ENCODE results near the gene PHYHD1. TPM values are rescaled to one million over a fixed set of nuclear protein-coding genes. Genes with fewer than 3 reads are reported as not detected.

Gene PHYHD1
- total and polyA plus RNA-seq, 2 donors (not counting 3 experiments of a cell fraction or from before 2014, with no cell fraction given): 1.1 to 1.8 TPM

- Histone ChIP-seq H3K4me2 (ENCODE audit: insufficient read depth, low read length) (peak overlapping the region; percentile 88), H2AFZ (ENCODE audit: low read depth, low read length) (no peak overlapping the region), H3K9ac (replicated peaks; ENCODE audit: extremely low read depth, insufficient read depth, low read length) (peak overlapping the region; percentile 84), H3K9me1 (replicated peaks; ENCODE audit: control insufficient read depth, extremely low read depth, insufficient read depth, low read length) (no peaks in the 10 kb centered on the region), H3K9me3 (replicated peaks; ENCODE audit: control insufficient read depth, insufficient read depth, low read length) (no peaks in the 10 kb centered on the region), H3K4me3 (replicated peaks in 1 of 3; ENCODE audit: insufficient read depth in 1 of 3, low read depth in 1 of 3, low read length in 3 of 3) (peak overlapping the region; percentile 57 to 91 (median 82)), H4K20me1 (replicated peaks; ENCODE audit: control insufficient read depth, extremely low read depth, insufficient read depth, low read length) (no peaks in the 10 kb centered on the region), H3K4me1 (ENCODE audit: control insufficient read depth, extremely low read depth, insufficient read depth, low read length) (peaks cover 49% of the 10 kb centered on the region), H3K27me3 (ENCODE audit: control insufficient read depth in 2 of 2, insufficient read depth in 2 of 2, low read length in 2 of 2) (no peaks in the 10 kb centered on the region), H3K27ac (ENCODE audit: insufficient read depth, low read depth, low read length) (peak overlapping the region; percentile 77), H3K36me3 (ENCODE audit: control insufficient read depth in 2 of 2, extremely low read depth in 1 of 2, insufficient read depth in 2 of 2, low read length in 2 of 2) (peaks cover 0 to 5% of the 10 kb centered on the region in 2 experiments), H3K79me2 (ENCODE audit: control insufficient read depth, insufficient read depth, low read length) (peaks cover 68% of the 10 kb centered on the region)
- ChIA-PET CTCF (no interaction called here), POLR2A (interaction anchor here (0.5 to 0.9 kb wide), 3 partner anchors 26 to 179 kb away, joined by 3 to 4 read pairs (median 3); no protein-coding TSS in a partner anchor)
- TF ChIP-seq POLR2A (IDR thresholded peaks at IDR 0.05; ENCODE audit: low read depth, low read length) (no peak), POLR2AphosphoS5 (IDR thresholded peaks at IDR 0.05; ENCODE audit: insufficient read depth, low read depth, low read length) (peak; percentile 49)
- DNase-seq (ENCODE audit: low read depth, low spot score): peak; percentile 49
- dilution Hi-C loops (cut with MboI; ENCODE audit: extremely low pct_ligation_motif_present, low sequenced_read_pairs): no loop called here
- intact Hi-C loops (cut with micrococcal nuclease): loop anchor here (1.0 to 5.0 kb wide), 4 partner anchors 20 to 64 kb away; partner anchors contain the start of genes DOLK and NUP188
- peak; percentile 76 for FAIRE-seq
- TSS peak; percentile 36 for BruUV-seq (replicated peaks)
These were observed 37.8 kb upstream of the PHYHD1 start for GRCh38 chr9:128882677-128883603.

- no TSS peak for BruUV-seq (replicated peaks)
- no peaks in the 10 kb centered on the region for H3K9me3 ChIP-seq (replicated peaks; ENCODE audit: control insufficient read depth, insufficient read depth, low read length)
- H3K9me1 ChIP-seq (replicated peaks; ENCODE audit: control insufficient read depth, extremely low read depth, insufficient read depth, low read length): no peaks in the 10 kb centered on the region
- ChIA-PET CTCF (interaction anchor here (1.3 kb wide), 1 partner anchor 44 kb away, joined by 3 read pairs; no protein-coding TSS in a partner anchor), POLR2A (interaction anchor here (0.9 kb wide), 1 partner anchor 24 kb away, joined by 3 read pairs; no protein-coding TSS in a partner anchor)
- H2AFZ ChIP-seq (ENCODE audit: low read depth, low read length): no peak overlapping the region
- peak overlapping the region; percentile 54 for H3K4me2 ChIP-seq (ENCODE audit: insufficient read depth, low read length)
- peaks cover 5 to 10% of the 10 kb centered on the region in 2 experiments for H3K36me3 ChIP-seq (ENCODE audit: control insufficient read depth in 2 of 2, extremely low read depth in 1 of 2, insufficient read depth in 2 of 2, low read length in 2 of 2)
- H4K20me1 ChIP-seq (replicated peaks; ENCODE audit: control insufficient read depth, extremely low read depth, insufficient read depth, low read length): no peaks in the 10 kb centered on the region
- dilution Hi-C loops (cut with MboI; ENCODE audit: extremely low pct_ligation_motif_present, low sequenced_read_pairs): no loop called here
- H3K27ac ChIP-seq (ENCODE audit: insufficient read depth, low read depth, low read length): peak overlapping the region; percentile 21
- peaks cover 80% of the 10 kb centered on the region for H3K79me2 ChIP-seq (ENCODE audit: control insufficient read depth, insufficient read depth, low read length)
- no peak for FAIRE-seq
- H3K4me1 ChIP-seq (ENCODE audit: control insufficient read depth, extremely low read depth, insufficient read depth, low read length): peaks cover 59% of the 10 kb centered on the region
- no peak overlapping the region for H3K9ac ChIP-seq (replicated peaks; ENCODE audit: extremely low read depth, insufficient read depth, low read length)
- DNase-seq (ENCODE audit: low read depth, low spot score): no peak
- TF ChIP-seq MAX (IDR thresholded peaks at IDR 0.05; ENCODE audit: insufficient read depth, insufficient read length) (no peak), MYC (IDR thresholded peaks at IDR 0.05; ENCODE audit: low read depth, low read length) (no peak), POLR2AphosphoS5 (IDR thresholded peaks at IDR 0.05; ENCODE audit: insufficient read depth, low read depth, low read length) (no peak), FOS (IDR thresholded peaks at IDR 0.05; ENCODE audit: borderline replicate concordance, insufficient read depth, low read length) (no peak), GATA2 (IDR thresholded peaks at IDR 0.05; ENCODE audit: insufficient read depth, insufficient read length, low read depth, low read length) (no peak), POLR2A (IDR thresholded peaks at IDR 0.05; ENCODE audit: low read depth, low read length) (no peak), EZH2 (IDR thresholded peaks at IDR 0.05; ENCODE audit: borderline replicate concordance, low read depth, low read length, severe bottlenecking) (no peak), JUN (IDR thresholded peaks at IDR 0.05; ENCODE audit: borderline replicate concordance, insufficient read depth, insufficient read length, low read depth) (no peak), CTCF (IDR thresholded peaks at IDR 0.05; ENCODE audit: extremely low read depth in 1 of 2, insufficient read depth in 1 of 2, low read depth in 1 of 2, low read length in 2 of 2) (no peak)
- peak overlapping the region in 2 of 3 experiments; percentile 0 to 82 for H3K4me3 ChIP-seq (replicated peaks in 1 of 3; ENCODE audit: insufficient read depth in 1 of 3, low read depth in 1 of 3, low read length in 3 of 3)
- intact Hi-C loops (cut with micrococcal nuclease): loop anchor here (5.0 kb wide), 2 partner anchors 43 to 63 kb away; partner anchors contain the start of genes DOLK and NUP188
- H3K27me3 ChIP-seq (ENCODE audit: control insufficient read depth in 2 of 2, insufficient read depth in 2 of 2, low read length in 2 of 2): no peaks in the 10 kb centered on the region
These were observed 36.6 kb upstream of the PHYHD1 start for GRCh38 chr9:128884164-128884563.
